H7 (cell line): ENCODE results near the gene KRT86. TPM values are rescaled to one million over a fixed set of nuclear protein-coding genes. Genes with fewer than 3 reads are reported as not detected.
"Not testable (repeated sequence)": the region's sequence is repeated elsewhere in the genome, so short reads cannot be mapped to it uniquely, and the experiment has no call there.

ENCODE experiments used
- DNase-seq: peaks from one replicate; pipeline ENCODE4 v3.0.0; 2012
- H3K27me3 ChIP-seq: 2 replicates; pipeline ENCODE4 v1.6.0; 2011; ENCODE audit warnings: mild to moderate bottlenecking, low read length; ENCODE audit not compliant: control insufficient read depth, insufficient read depth
- H3K36me3 ChIP-seq: replicated peaks from 2 replicates; pipeline ENCODE4 v1.5.1; 2011; ENCODE audit warnings: low read length; ENCODE audit not compliant: control insufficient read depth, insufficient read depth
- H3K4me3 ChIP-seq: 2 replicates; pipeline ENCODE4 v1.5.1; 2011; ENCODE audit warnings: low read depth, mild to moderate bottlenecking, control low read depth, low read length, moderate library complexity; ENCODE audit not compliant: insufficient read depth
- total RNA-seq: library from RNA; depleted of rRNA; stranded (reverse); fragments of >200 nt; shearing (Covaris generic); gene quantifications from 2 replicates; pipeline ENCODE4 v1.2.3, GENCODE V29; 2014

Gene KRT86
- total RNA-seq, 1 experiment from 2014 or later: not detected

- H3K36me3 ChIP-seq: no peaks in the 10 kb centered on the region
- no peak for DNase-seq
- no peak overlapping the region for H3K4me3 ChIP-seq
- peaks cover 29% of the 10 kb centered on the region for H3K27me3 ChIP-seq
Measured at GRCh38 chr12:52253391-52254179, 20.9 kb upstream of the KRT86 start.

GRCh38 chr12:52254180-52254964 lies 20.1 kb upstream of the KRT86 start:
- H3K36me3 ChIP-seq: no peaks in the 10 kb centered on the region
- no peak overlapping the region for H3K4me3 ChIP-seq
- peak; percentile 19 for DNase-seq
- peaks cover 36% of the 10 kb centered on the region for H3K27me3 ChIP-seq

- DNase-seq: peak; percentile 21
- Histone ChIP-seq H3K27me3 (peaks cover 31% of the 10 kb centered on the region), H3K36me3 (no peaks in the 10 kb centered on the region), H3K4me3 (no peak overlapping the region)
Measured at GRCh38 chr12:52254965-52255751, 19.3 kb upstream of the KRT86 start.

GRCh38 chr12:52255926-52256583 lies 18.4 kb upstream of the KRT86 start:
- Histone ChIP-seq H3K4me3 (no peak overlapping the region), H3K36me3 (no peaks in the 10 kb centered on the region), H3K27me3 (peaks cover 25% of the 10 kb centered on the region)
- peak; percentile 56 for DNase-seq

- H3K4me3 ChIP-seq: no peak overlapping the region
- H3K36me3 ChIP-seq: no peaks in the 10 kb centered on the region
- DNase-seq: no peak
- H3K27me3 ChIP-seq: peaks cover 25% of the 10 kb centered on the region
Measured at GRCh38 chr12:52256584-52256935, 17.9 kb upstream of the KRT86 start.

- H3K27me3 ChIP-seq: peaks cover 25% of the 10 kb centered on the region
- no peak overlapping the region for H3K4me3 ChIP-seq
- DNase-seq: no peak
- H3K36me3 ChIP-seq: no peaks in the 10 kb centered on the region
Measured at GRCh38 chr12:52257074-52257551, 17.3 kb upstream of the KRT86 start.

GRCh38 chr12:52257922-52258321 lies 16.5 kb upstream of the KRT86 start:
- H3K27me3 ChIP-seq: peaks cover 25% of the 10 kb centered on the region
- H3K4me3 ChIP-seq, H3K36me3 ChIP-seq, DNase-seq: not testable (repeated sequence)

- peak overlapping the region; percentile 10; the same call in 1 of the 2 replicates for H3K4me3 ChIP-seq
- peak; percentile 89 for DNase-seq
- H3K27me3 ChIP-seq: peaks cover 25% of the 10 kb centered on the region
- no peaks in the 10 kb centered on the region for H3K36me3 ChIP-seq
Measured at GRCh38 chr12:52258335-52258901, 16.0 kb upstream of the KRT86 start.

GRCh38 chr12:52259657-52260243 lies 14.7 kb upstream of the KRT86 start:
- H3K36me3 ChIP-seq: no peaks in the 10 kb centered on the region
- no peak for DNase-seq
- H3K4me3 ChIP-seq: no peak overlapping the region
- peaks cover 25% of the 10 kb centered on the region for H3K27me3 ChIP-seq

- Histone ChIP-seq H3K36me3 (no peaks in the 10 kb centered on the region), H3K27me3 (peaks cover 25% of the 10 kb centered on the region), H3K4me3 (no peak overlapping the region)
- no peak for DNase-seq
Measured at GRCh38 chr12:52260361-52261207, 13.9 kb upstream of the KRT86 start.

GRCh38 chr12:52261208-52261484 lies 13.3 kb upstream of the KRT86 start:
- H3K27me3 ChIP-seq: peaks cover 25% of the 10 kb centered on the region

GRCh38 chr12:52262286-52262685 lies 12.2 kb upstream of the KRT86 start:
- no peak for DNase-seq
- H3K27me3 ChIP-seq: peaks cover 22% of the 10 kb centered on the region
- H3K36me3 ChIP-seq: no peaks in the 10 kb centered on the region
- no peak overlapping the region for H3K4me3 ChIP-seq

More at GRCh38 chr12:52261208-52261484, 13.3 kb upstream of the KRT86 start:
- no peak overlapping the region for H3K4me3 ChIP-seq
- DNase-seq: no peak
- no peaks in the 10 kb centered on the region for H3K36me3 ChIP-seq
